Occipital lobe (tissue), 2 donors: ENCODE results near the gene TMC3. TPM values are rescaled to one million over a fixed set of nuclear protein-coding genes. Genes with fewer than 3 reads are reported as not detected.

Experiments
- DNase-seq: peaks from one replicate; lab custom pipeline; 2025; lab: John Stamatoyannopoulos, UW
- total RNA-seq: library from RNA; depleted of rRNA; stranded (reverse); fragments of >200 nt; gene quantifications from one replicate; pipeline ENCODE4 v1.2.3, GENCODE V29; 2014

TMC3 gene
- total RNA-seq, 1 donor from 2014 or later: 0.47 TPM

DNA sequence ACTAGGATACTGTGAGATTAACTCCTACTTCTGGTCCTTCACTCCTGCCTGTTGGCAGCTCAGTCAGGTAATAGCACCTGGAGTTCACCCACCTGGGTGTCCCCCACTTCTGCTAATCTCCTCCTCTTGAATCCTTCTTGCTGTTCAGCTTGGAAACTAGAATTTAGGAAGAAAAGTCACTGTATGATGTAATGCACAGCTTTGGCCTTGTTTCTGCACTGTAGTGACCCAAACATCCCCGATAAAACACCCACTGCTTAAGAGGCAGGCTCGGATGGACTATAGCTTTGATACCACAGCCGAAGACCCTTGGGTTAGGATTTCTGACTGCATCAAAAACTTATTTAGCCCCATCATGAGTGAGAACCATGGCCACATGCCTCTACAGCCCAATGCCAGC lies 74.9 kb downstream of the TMC3 start:
- DNase-seq: no peak

DNA sequence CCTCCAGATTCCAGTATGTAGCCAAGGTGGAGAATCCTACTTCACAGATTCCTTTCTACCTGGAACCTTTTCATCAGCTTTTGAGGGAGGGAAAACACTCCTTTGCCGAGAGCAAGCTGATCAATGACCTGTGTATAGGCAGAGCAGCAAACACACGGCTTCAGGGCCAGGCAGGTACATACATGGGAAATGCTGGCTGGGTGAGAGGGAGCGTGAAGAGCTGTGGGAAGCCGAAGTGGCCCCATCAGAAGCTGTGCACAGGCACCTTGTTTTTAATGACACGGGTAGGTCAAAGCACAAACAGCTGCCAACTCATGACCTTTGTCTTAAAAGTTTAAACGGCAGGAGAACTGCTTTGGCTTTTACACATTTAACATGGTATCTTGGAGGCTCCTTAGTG lies 75.4 kb downstream of the TMC3 start:
- DNase-seq: no peak

GRCh38 chr15:81297603-81298575 lies 76.1 kb downstream of the TMC3 start:
- no peak for DNase-seq

DNA sequence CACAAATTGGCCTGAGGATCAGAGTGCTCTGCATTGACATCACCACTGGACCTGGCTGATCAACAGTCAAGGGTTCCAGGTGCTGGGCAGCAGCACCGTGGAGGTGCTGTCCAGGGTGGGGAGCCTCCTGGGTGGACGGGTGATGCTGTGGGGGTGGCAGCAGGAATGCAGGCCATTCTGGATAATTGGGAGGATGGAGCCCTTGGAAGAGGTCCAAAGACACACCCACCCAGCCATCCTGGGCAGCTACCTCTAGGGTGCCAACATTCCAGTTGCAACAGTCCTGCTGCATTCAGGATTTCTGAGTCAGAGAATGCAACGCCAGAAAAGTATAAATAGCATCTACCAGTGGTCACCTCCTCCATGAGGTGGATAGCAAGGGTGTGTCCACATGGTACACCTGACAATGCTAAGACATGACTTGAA lies 76.9 kb downstream of the TMC3 start:
- no peak for DNase-seq

DNA sequence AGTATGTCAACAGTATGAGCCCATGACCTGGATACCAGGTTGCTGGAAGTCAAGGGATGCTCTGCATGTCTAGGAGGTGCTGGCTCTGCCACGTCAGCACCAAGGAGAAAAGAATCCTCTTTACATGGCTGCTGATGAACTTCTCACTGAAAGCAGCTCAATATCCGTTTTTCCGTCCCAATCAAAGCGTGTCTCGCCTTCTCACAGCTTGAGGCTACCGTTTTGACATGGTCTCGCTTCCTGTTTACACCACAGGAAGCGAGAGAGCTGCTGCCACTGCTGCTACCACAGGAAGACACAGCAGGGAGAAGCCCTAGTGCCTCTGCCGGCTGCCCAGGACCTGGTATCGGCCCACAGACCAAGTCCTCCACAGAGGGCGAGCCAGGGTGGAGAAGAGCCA lies 77.3 kb downstream of the TMC3 start:
- DNase-seq: no peak

DNA sequence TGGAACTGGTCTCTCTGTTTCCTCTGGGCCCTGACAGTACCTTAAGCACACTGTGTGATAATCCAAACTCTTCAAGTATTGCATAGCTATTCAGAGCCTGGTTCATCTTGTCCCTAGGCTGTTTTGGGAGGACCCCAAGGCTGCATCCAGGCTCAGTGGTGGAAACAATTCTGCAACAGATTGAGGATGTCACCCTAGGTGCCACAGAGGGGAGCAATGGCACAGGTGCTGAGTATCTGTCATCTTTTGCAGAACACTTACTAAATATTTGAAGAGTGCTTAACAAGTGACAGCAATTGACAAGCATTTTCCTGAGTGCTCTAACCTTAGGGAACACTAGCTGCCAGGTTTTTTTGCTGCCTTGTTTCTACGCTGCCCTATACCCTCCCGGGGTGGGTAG lies 77.8 kb downstream of the TMC3 start:
- DNase-seq: no peak

DNA sequence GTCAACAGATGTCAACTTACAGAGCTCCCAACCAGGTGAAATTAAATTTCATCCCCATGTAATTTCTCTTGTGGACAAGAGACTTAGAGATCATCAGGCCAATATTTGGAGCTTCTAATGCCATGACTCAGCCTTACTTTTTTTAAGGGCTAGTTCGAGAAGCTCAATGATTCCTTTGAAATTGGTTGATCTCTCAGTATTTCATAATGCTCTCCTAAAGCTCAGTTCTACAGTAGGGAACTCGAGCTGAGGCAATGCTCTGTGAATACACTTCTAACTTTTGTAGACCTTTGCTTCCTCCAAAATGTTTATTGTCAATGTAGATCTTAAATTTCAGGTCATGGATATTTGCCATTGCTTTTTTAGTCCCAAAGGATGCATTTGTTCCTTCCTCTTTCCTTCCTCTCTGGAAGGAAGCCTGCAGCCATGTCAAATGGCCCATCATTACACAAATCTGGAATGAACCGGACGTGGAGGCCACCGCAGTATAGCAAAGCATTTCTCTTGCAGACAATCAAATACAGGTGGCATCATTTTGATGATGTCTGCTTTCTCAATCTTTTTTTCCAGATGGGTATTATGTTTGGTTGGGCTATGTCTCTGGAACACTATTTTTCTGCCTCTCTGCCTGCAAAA lies 78.4 kb downstream of the TMC3 start:
- no peak for DNase-seq

DNA sequence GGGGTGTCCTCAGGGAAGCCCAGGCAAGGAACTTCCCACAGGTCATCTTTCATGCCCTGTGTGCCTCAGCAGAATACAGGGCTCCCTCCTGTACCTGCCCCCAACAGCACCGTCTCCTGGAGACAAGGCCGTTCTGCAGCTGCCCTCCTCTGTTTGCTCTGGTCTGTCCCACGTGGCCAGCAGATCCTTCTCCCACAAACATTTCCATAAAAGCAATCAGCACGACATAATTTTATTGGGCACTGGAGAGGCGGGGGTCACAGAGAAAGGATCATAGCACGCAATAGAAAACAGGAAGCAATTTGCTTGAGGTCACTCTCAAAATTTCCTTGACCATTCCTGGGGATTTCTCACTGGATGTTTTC lies 79.5 kb downstream of the TMC3 start:
- no peak for DNase-seq

- no peak for DNase-seq
Measured at GRCh38 chr15:81293728-81294515, 80.1 kb downstream of the TMC3 start.

GRCh38 chr15:81292523-81293001 lies 81.5 kb downstream of the TMC3 start:
- no peak for DNase-seq

GRCh38 chr15:81291916-81292522 lies 82.0 kb downstream of the TMC3 start:
- no peak for DNase-seq

- DNase-seq: no peak
Measured at GRCh38 chr15:81289910-81290309, 84.1 kb downstream of the TMC3 start.

DNA sequence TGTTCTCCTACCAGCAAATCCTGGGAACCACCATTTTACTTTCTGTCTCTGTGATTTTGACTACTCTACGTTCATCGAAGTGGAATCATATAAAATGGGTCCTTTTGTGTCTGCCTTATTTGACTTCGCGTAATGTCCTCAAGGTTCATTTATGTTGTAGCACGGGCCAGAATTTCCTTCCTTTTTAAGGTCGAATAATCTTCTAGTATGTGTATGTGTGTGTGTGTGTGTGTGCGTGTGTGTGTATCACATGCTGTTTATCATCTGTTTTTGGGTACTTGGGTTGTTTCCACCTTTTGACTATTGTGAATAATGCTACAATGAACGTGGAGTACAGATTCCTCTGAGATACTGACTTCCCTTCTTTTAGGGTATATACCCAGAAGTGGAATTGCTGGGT lies 85.4 kb downstream of the TMC3 start:
- no peak for DNase-seq

GRCh38 chr15:81288040-81288439 lies 86.0 kb downstream of the TMC3 start:
- no peak for DNase-seq

GRCh38 chr15:81286621-81287121 lies 87.3 kb downstream of the TMC3 start:
- DNase-seq: no peak

GRCh38 chr15:81285461-81285860 lies 88.6 kb downstream of the TMC3 start:
- no peak for DNase-seq

DNA sequence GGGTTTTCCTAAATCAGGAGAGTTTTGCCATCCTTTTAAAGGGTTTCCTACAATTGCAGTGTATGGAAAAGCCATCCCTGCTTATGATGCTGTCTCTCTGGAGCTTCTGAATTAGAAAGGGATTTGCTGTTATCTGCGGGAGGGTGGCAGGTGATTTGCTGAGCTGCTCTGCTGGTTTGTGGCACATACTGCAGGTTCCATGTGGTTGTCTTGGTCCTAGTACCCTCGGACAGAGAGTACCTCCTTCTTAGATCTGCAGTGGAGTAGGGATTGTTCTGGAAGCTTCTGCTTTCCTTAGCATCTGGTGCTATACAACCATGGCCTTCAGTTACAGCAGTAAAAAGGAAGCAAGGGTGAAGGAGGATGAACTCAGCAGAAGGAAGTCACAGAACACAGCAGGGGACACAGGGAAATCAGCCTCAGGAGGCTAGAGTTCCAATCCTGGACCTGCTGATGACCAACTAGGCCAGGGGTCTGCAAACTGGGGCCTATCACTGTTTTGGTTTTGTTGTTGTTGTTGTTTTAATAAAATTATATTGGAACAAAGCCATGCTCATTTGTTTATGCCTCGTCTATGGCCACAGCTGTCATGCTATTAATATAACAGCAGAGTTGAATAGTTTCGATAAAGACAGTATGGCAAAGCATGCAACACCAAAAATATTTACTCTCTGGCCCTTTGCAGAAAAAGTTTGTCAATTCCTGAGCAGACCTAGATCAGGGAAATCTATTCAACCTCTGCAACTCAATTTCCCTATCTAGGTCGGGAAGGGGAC lies 89.6 kb downstream of the TMC3 start:
- DNase-seq: no peak

DNA sequence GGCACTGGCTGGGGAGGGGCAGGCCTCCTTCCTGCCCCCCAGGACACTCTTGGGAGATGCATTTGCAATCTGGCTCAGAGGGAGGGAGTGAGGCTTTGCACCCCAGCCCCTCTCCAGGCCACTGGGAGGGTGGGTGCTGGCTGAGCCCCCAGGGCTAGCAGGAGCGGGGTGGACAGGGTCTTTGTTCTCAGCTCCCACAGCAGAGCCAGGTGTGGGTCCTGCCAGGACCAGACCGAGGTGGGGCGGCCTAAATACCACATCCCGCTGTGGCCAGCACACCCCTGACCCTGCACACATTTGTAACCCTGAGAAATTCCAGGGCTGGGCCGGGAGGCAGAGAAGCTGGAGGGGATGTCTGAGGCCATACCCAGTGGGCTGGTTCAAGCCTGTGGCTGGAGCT lies 91.1 kb downstream of the TMC3 start:
- no peak for DNase-seq

GRCh38 chr15:81282606-81282895 lies 91.5 kb downstream of the TMC3 start:
- DNase-seq: no peak

GRCh38 chr15:81281766-81282605 lies 92.0 kb downstream of the TMC3 start:
- no peak for DNase-seq
